Measurements from ENCODE around the gene STX2.

DNA sequence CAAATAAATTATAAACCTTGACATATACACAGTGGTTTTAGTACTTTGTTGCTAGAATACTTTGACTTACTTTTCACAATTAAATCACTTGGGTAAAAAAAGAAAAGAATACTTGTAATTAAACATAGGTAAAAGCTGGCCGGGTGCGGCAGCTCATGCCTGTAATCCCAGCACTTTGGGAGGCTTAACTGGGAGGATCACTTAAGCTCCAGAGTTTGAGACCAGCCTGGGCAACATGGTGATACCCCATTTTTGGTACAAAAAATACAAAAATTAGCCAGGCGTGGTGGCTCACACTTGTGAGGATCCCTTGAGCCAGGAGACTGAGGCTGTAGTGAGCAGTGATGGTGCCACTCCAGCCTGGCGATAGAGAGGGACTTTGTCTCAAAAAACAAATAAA is 7.8 kb downstream of the STX2 start:
- no peak for TF ChIP-seq PPARA (CRISPR knock-in tag; IDR thresholded peaks at IDR 0.05; ENCODE audit: borderline replicate concordance)
- no peak for TF ChIP-seq BACH2 (CRISPR knock-in tag; IDR thresholded peaks at IDR 0.05; ENCODE audit: borderline replicate concordance)
- no peak for TF ChIP-seq OSR1 (CRISPR knock-in tag; IDR thresholded peaks at IDR 0.05)
- TF ChIP-seq, protein P1, sequence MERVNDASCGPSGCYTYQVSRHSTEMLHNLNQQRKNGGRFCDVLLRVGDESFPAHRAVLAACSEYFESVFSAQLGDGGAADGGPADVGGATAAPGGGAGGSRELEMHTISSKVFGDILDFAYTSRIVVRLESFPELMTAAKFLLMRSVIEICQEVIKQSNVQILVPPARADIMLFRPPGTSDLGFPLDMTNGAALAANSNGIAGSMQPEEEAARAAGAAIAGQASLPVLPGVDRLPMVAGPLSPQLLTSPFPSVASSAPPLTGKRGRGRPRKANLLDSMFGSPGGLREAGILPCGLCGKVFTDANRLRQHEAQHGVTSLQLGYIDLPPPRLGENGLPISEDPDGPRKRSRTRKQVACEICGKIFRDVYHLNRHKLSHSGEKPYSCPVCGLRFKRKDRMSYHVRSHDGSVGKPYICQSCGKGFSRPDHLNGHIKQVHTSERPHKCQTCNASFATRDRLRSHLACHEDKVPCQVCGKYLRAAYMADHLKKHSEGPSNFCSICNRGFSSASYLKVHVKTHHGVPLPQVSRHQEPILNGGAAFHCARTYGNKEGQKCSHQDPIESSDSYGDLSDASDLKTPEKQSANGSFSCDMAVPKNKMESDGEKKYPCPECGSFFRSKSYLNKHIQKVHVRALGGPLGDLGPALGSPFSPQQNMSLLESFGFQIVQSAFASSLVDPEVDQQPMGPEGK (CRISPR knock-in tag; IDR thresholded peaks at IDR 0.05; ENCODE audit: borderline replicate concordance) = no peak
- no peak for TF ChIP-seq CREB5 (CRISPR knock-in tag; IDR thresholded peaks at IDR 0.05; ENCODE audit: low read depth)

Data from SK-N-SH treated with all-trans-retinoic acid at 6 μM for 48 hours (cell line).